IPS DF 4.7 (cell line): ENCODE results near the gene GFPT2.

ENCODE experiments used
- DNase-seq: peaks from one replicate; pipeline ENCODE4 v3.0.0-alpha.2; 2013; ENCODE audit warnings: low spot score; ENCODE audit errors: extremely low read depth

Gene GFPT2

GRCh38 chr5:180283026-180283615, 70.0 kb downstream of the GFPT2 start:
- no peak for DNase-seq

GRCh38 chr5:180282281-180282680, 70.9 kb downstream of the GFPT2 start:
- no peak for DNase-seq

GRCh38 chr5:180281706-180282105, 71.4 kb downstream of the GFPT2 start:
- no peak for DNase-seq

GRCh38 chr5:180274695-180275094, 78.4 kb downstream of the GFPT2 start:
- no peak for DNase-seq

- DNase-seq = no peak
These were observed 81.9 kb downstream of the GFPT2 start for GRCh38 chr5:180271221-180271620.

GRCh38 chr5:180259260-180259611, 93.9 kb downstream of the GFPT2 start:
- no peak for DNase-seq

GRCh38 chr5:180253036-180253824, 99.9 kb downstream of the GFPT2 start:
- DNase-seq = no peak

- no peak for DNase-seq
These were observed 101.2 kb downstream of the GFPT2 start for GRCh38 chr5:180251887-180252286.

GRCh38 chr5:180251141-180251540, 102.0 kb downstream of the GFPT2 start:
- DNase-seq = no peak
